ENCODE data around the gene CROCC2.

The CROCC2 gene

GRCh38 chr2:241014764-241015163 lies 108.6 kb downstream of the CROCC2 start:
- DNase-seq (ENCODE audit: low read depth in 2 of 2): no peak

GRCh38 chr2:241015439-241015838 lies 109.3 kb downstream of the CROCC2 start:
- DNase-seq (ENCODE audit: low read depth in 2 of 2): no peak

GRCh38 chr2:241017228-241017940 lies 111.2 kb downstream of the CROCC2 start:
- DNase-seq (ENCODE audit: low read depth in 2 of 2): no peak

GRCh38 chr2:241018051-241018891 lies 112.1 kb downstream of the CROCC2 start:
- DNase-seq (ENCODE audit: low read depth in 2 of 2): no peak

GRCh38 chr2:241019441-241020139 lies 113.5 kb downstream of the CROCC2 start:
- no peak for DNase-seq (ENCODE audit: low read depth in 2 of 2)

- DNase-seq (ENCODE audit: low read depth in 2 of 2): no peak
Measured at GRCh38 chr2:241020201-241020600, 114.1 kb downstream of the CROCC2 start.

- no peak for DNase-seq (ENCODE audit: low read depth in 2 of 2)
Measured at GRCh38 chr2:241020629-241021190, 114.6 kb downstream of the CROCC2 start.

- DNase-seq (ENCODE audit: low read depth in 2 of 2): no peak
Measured at GRCh38 chr2:241025639-241026038, 119.5 kb downstream of the CROCC2 start.

- no peak for DNase-seq (ENCODE audit: low read depth in 2 of 2)
Measured at GRCh38 chr2:241029599-241030332, 123.6 kb downstream of the CROCC2 start.

- no peak for DNase-seq (ENCODE audit: low read depth in 2 of 2)
Measured at GRCh38 chr2:241030333-241030680, 124.2 kb downstream of the CROCC2 start.

- no peak for DNase-seq (ENCODE audit: low read depth in 2 of 2)
Measured at GRCh38 chr2:241030883-241031282, 124.7 kb downstream of the CROCC2 start.

- DNase-seq (ENCODE audit: low read depth in 2 of 2): no peak
Measured at GRCh38 chr2:241031436-241032165, 125.5 kb downstream of the CROCC2 start.

- DNase-seq (ENCODE audit: low read depth in 2 of 2): no peak
Measured at GRCh38 chr2:241033336-241033987, 127.3 kb downstream of the CROCC2 start.

- no peak for DNase-seq (ENCODE audit: low read depth in 2 of 2)
Measured at GRCh38 chr2:241033994-241034393, 127.9 kb downstream of the CROCC2 start.

GRCh38 chr2:241034490-241035141 lies 128.5 kb downstream of the CROCC2 start:
- DNase-seq (ENCODE audit: low read depth in 2 of 2): no peak

- peak in 1 of 2 donors; percentile 19 for DNase-seq (ENCODE audit: low read depth in 2 of 2)
Measured at GRCh38 chr2:241035142-241035817, 129.1 kb downstream of the CROCC2 start.

GRCh38 chr2:241035818-241036396 lies 129.8 kb downstream of the CROCC2 start:
- peak in 1 of 2 donors; percentile 7 for DNase-seq (ENCODE audit: low read depth in 2 of 2)

- DNase-seq (ENCODE audit: low read depth in 2 of 2): peak in 1 of 2 donors; percentile 24
Measured at GRCh38 chr2:241036397-241036963, 130.3 kb downstream of the CROCC2 start.

Data from stimulated activated CD8-positive, alpha-beta memory T cell treated with anti-CD3 and anti-CD28 coated beads, Interleukin-7, amount 100 ng/mL, for 1 hour (primary cell).